COLO829 (cell line): ENCODE results near the gene TLR9.
"Not testable (repeated sequence)": the region's sequence is repeated elsewhere in the genome, so short reads cannot be mapped to it uniquely, and the experiment has no call there.

ENCODE experiments used
- DNase-seq: peaks from one replicate; pipeline ENCODE4 v3.0.0; 2012; ENCODE audit warnings: low spot score

TLR9 gene

DNA sequence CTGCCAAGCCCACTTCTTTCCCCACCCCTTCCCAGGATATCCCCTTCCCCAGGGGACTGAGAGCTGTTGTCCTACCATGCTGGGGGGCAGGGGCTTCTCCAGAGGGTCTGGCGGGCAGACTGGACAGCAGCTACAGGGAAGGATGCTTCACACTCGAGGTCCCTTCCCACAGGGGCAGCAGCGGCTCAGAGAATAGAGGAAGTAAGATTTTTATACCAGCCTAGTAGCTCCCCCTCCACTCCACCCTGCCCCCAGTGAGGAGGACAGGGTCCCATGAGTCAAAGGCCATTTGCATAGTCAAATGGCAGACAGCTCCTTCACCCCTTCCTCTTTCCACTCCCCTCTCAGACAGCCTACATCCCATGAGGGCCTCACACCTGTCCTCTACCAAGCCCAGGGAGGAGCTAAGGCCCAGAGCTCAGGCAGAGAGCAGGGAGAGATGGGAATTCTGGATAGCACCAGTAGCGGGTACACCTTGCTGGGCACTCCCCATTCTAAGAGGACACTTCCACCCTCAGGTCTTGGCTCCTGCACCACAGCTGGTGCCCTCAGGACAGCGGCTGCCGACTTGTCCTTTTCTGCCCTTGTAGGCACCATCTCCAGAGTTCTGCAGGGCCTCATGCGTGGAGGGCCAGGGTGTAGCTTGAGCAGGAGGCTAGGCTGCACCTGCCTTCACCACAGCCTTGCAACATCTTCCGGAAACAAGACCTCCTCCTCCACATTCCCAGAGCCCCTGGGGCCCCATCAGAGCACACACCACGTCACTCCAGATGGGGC is at the start of gene TLR9:
Gene TLR9 (minus strand): TSS at position 194 of the 777 bp plus-strand sequence. CDS start 116 bp downstream, at position 78.
- no peak for DNase-seq

- not testable (repeated sequence) for DNase-seq
Measured at GRCh38 chr3:52274781-52275180, 49.3 kb upstream of the TLR9 start.

DNA sequence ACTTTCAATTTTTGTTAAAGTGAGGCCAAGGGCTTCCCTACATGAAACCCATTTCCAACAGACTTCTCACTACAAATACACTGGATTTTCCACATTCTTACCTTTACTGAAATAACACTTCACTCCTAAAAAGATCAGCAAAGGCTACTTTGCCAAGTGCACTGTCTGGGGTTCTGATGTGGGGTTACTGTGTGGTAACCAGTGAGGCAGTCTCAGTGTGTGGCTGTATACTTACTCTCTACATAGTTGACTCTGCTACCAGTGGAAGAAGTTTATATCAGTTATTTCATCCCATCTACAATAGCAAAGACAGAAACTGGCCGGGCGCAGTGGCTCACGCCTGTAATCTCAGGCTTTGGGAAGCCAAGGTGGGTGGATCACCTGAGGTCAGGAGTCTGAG is 47.4 kb upstream of the TLR9 start:
- DNase-seq = no peak

- DNase-seq = not testable (repeated sequence)
Measured at GRCh38 chr3:52272172-52272571, 46.7 kb upstream of the TLR9 start.

GRCh38 chr3:52270252-52270754 is 44.9 kb upstream of the TLR9 start:
- no peak for DNase-seq

- no peak for DNase-seq
Measured at GRCh38 chr3:52269776-52270175, 44.3 kb upstream of the TLR9 start.

DNA sequence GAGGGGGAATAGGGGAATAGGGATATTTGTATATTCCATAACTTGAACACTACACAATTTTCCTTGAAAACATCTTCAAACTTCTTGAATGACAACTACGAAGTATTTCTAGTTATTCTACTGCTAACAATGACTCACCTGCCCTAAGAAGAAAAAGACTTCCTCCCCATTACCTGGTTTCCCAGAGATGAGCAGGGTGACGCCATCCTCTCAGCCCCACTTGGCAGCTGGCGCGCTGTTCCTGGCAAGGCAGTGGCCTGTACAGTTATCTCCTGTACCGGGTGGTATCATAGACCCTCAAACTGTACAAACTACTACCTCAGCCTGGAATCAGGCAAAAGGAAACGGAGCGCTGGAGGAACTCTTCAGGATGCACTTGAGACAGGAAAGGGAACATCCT is 42.6 kb upstream of the TLR9 start:
- DNase-seq = no peak

- DNase-seq = no peak
Measured at GRCh38 chr3:52265387-52265786, 39.9 kb upstream of the TLR9 start.

DNA sequence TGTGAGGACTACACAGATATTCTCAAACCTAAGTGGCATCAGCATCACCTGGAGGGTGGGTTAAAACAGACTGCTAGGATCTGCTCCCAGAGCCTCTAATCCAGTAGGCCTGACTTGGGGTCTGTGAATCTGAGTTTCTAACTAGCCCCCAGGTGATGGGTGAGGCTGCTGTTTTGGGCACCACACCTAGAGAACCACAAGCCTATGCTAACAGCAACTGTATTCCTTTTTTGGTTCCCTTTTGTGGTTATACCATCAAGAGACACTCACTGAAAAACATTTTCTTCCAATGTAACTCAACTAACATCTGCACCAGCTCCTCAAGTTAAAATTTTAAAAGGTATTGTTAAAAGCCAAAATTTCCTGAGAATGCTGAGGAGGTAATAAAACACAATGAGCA is 37.0 kb upstream of the TLR9 start:
- DNase-seq = no peak

GRCh38 chr3:52259448-52259847 is 34.0 kb upstream of the TLR9 start:
- DNase-seq = no peak

GRCh38 chr3:52259035-52259434 is 33.6 kb upstream of the TLR9 start:
- DNase-seq = peak; percentile 76

DNA sequence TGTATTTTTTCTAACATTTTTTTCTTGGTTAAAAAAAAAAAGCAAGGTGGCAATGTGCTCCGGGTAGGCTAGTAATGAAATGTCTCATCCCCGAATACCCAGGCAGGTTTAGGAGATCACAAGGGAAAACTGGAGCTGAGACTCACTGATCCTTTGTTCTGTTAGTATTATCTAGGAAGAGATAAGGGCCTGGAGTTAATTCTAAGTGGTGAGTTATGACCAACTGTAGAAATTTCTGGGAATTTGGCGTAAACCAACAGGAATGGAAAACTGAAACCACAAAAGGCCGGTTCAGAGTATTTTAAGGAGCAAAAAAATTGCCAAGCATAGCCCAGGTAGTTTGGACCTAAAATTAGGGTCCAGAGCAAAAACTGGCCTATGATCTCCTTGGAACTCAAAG is 32.5 kb upstream of the TLR9 start:
- no peak for DNase-seq

DNA sequence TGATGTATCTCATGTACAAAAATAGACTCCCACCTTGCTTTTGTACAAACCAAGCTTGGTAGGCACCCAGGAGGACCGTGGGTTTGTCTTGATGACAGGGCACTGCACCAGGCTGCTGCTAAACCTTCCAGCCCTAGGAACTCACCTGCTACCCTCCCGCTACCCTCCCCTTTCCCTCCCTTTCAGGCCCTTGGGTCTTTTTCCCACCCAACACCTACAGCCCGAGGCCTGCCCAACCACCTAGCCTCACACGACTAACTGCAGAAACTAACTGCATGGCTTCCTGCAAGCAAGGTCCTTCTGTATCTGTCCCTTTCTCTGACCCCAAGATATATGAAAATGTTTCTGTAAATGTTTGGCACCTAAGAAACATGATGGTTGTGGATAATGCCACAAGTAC is 31.2 kb upstream of the TLR9 start:
- DNase-seq = no peak

GRCh38 chr3:52256159-52256558 is 30.7 kb upstream of the TLR9 start:
- no peak for DNase-seq

- no peak for DNase-seq
Measured at GRCh38 chr3:52254608-52255007, 29.2 kb upstream of the TLR9 start.

- no peak for DNase-seq
Measured at GRCh38 chr3:52253314-52254304, 28.2 kb upstream of the TLR9 start.

DNA sequence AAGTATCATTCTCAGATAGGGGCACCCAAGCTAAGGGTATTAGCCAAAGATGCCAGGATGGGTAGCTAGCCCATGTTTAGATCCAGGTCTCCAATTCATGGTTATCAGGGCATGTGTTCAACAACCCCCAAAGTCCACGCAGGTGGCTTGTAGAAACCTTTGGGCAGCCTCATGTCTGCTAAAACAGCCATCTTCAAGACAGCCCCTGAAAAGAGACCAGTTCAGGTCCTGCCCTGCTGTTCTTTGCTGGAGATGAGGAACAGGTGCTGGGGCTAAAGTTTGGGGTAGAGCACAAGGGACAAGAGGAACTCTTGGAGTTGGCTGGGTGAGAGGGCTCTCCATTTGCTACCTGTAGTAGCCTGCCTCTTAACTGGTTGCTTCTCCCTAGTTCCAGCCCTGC is 24.7 kb upstream of the TLR9 start:
- no peak for DNase-seq

DNA sequence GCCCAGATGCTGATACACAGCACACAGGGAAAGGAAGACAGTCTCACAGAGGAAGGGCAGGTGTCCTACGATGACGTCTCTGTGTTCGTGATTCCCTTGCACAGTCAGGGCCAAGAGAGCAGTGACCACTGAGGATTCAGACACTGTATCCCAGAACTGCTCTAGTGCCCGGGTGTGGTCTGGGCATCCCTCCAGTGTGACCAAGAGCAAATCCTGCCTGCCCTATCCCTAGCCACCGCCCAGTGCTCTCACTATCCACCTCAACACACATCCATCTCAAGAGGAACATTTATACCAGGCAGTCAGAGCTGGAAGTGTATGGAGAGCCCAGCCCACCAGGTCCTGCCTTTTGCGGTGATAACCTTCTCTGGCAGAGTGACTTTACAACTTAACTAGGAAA is 24.2 kb upstream of the TLR9 start:
- no peak for DNase-seq

GRCh38 chr3:52248816-52249547 is 23.5 kb upstream of the TLR9 start:
- DNase-seq = no peak

GRCh38 chr3:52248165-52248541 is 22.7 kb upstream of the TLR9 start:
- DNase-seq = no peak

- DNase-seq = no peak
Measured at GRCh38 chr3:52247409-52248164, 22.1 kb upstream of the TLR9 start.
